Measurements from ENCODE around the gene TRIM50.

- no peak for TF ChIP-seq CTCF (IDR thresholded peaks at IDR 0.05)
- no peak for TF ChIP-seq POLR2A (IDR thresholded peaks at IDR 0.05)
Observed at GRCh38 chr7:73330772-73331171, 2.9 kb upstream of the TRIM50 start.
